HCT116 (cell line): ENCODE measurements around the gene BICD1. TPM values are rescaled to one million over a fixed set of nuclear protein-coding genes. Genes with fewer than 3 reads are reported as not detected.

Experiments
- ATAC-seq: fragments of 200-7000 bp; cut with Tn5 transposase; 2 replicates; pipeline ENCODE4 v1.9.1; 2020; ENCODE audit warnings: mild to moderate bottlenecking, moderate library complexity
- BruUV-seq: library from RNA; stranded (reverse); fragments of 400-500 nt; replicated peaks from 2 replicates; lab custom pipeline; 2021; lab: Mats Ljungman, UMichigan
- CTCF ChIA-PET: fragments of 300-600 bp; sonication (Branson Sonifier 250); formaldehyde crosslinking; loops from one replicate; lab custom pipeline; 2021; ENCODE audit warnings: antibody characterized with exemption; lab: Charles Lee
- POLR2A ChIA-PET: fragments of 300-600, 350-600 bp; sonication (Branson Sonifier 250); formaldehyde crosslinking; loops from one replicate; lab custom pipeline; 2021; ENCODE audit warnings: antibody characterized with exemption; lab: Charles Lee
- RAD21 ChIA-PET, 2 experiments: fragments of 300-600 bp; sonication (Branson Sonifier 250); formaldehyde crosslinking; loops; one replicate each; lab custom pipeline; 2023; ENCODE audit warnings: low total read pairs in 2 of 2; ENCODE audit not compliant: uncharacterized antibody in 2 of 2, unreplicated experiment in 2 of 2, low non-redundant PET in 1 of 2; lab: Charles Lee
- DNase-seq: peaks from one replicate; pipeline ENCODE4 v3.0.0-alpha.2; 2010; ENCODE audit warnings: low read depth, low spot score
- H2AFZ ChIP-seq: fragments of 200-600 bp; shearing (Covaris generic), sonication (generic); 2 replicates; pipeline ENCODE4 v1.6.1; 2017; ENCODE audit warnings: low read depth, mixed run types, mixed read lengths, antibody characterized with exemption, low read length; ENCODE audit not compliant: poor library complexity, severe bottlenecking
- H3K27ac ChIP-seq: 2 replicates; pipeline ENCODE4 v1.5.1; 2012; ENCODE audit warnings: low read depth, low read length
- H3K27me3 ChIP-seq: fragments of 200-600 bp; sonication (generic); 2 replicates; pipeline ENCODE4 v1.6.1; 2016; ENCODE audit warnings: mixed run types, low read length, mixed read lengths; ENCODE audit not compliant: insufficient read depth
- H3K36me3 ChIP-seq, 2 experiments: fragments of 200-500 bp in 1 of 2; fragments of 200-600 bp in 1 of 2; sonication (Bioruptor generic) in 1 of 2; sonication (generic) in 1 of 2; 2 replicates each; pipeline versions ENCODE4 v1.5.1 to v1.6.1; 2014 to 2016; ENCODE audit warnings: low read length in 2 of 2, inconsistent platforms in 1 of 2, mixed read lengths in 1 of 2, mixed run types in 1 of 2; ENCODE audit not compliant: insufficient read depth in 2 of 2, control insufficient read depth in 1 of 2
- H3K4me1 ChIP-seq, 2 experiments: fragments of 200-600 bp in 1 of 2; sonication (generic) in 1 of 2; 2 replicates each; pipeline versions ENCODE4 v1.5.1 to v1.6.1; 2012 to 2017; ENCODE audit warnings: low read length in 2 of 2, inconsistent platforms in 1 of 2, mild to moderate bottlenecking in 1 of 2, mixed read lengths in 1 of 2, mixed run types in 1 of 2, moderate library complexity in 1 of 2; ENCODE audit not compliant: insufficient read depth in 2 of 2, control insufficient read depth in 1 of 2
- H3K4me2 ChIP-seq: fragments of 200-600 bp; sonication (generic); 2 replicates; pipeline ENCODE4 v1.6.1; 2017; ENCODE audit warnings: mixed run types, low read length, mixed read lengths
- H3K4me3 ChIP-seq, 2 experiments: fragments of 200-600 bp in 1 of 2; sonication (generic) in 1 of 2; replicated peaks in 1 of 2; 2 replicates each; pipeline ENCODE4 v1.5.1; 2011 to 2016; ENCODE audit warnings: low read length in 2 of 2, control low read depth in 1 of 2, low read depth in 1 of 2, mild to moderate bottlenecking in 1 of 2, mixed read lengths in 1 of 2, mixed run types in 1 of 2
- H3K79me2 ChIP-seq: fragments of 200-600 bp; sonication (generic); 2 replicates; pipeline ENCODE4 v1.6.1; 2017; ENCODE audit warnings: mild to moderate bottlenecking, mixed run types, low read length, moderate library complexity, mixed read lengths; ENCODE audit not compliant: insufficient read depth
- H3K9ac ChIP-seq: fragments of 200-600 bp; sonication (generic); 2 replicates; pipeline ENCODE4 v1.6.1; 2016; ENCODE audit warnings: low read length, mixed read lengths
- H3K9me2 ChIP-seq: fragments of 200-600 bp; sonication (generic), shearing (Covaris generic); 2 replicates; pipeline ENCODE4 v1.6.1; 2017; ENCODE audit warnings: mixed run types, mild to moderate bottlenecking, moderate library complexity; ENCODE audit not compliant: insufficient read depth
- H3K9me3 ChIP-seq, 2 experiments: fragments of 200-500 bp in 1 of 2; fragments of 200-600 bp in 1 of 2; sonication (Bioruptor generic) in 1 of 2; sonication (generic) in 1 of 2; 2 replicates each; pipeline ENCODE4 v1.6.1; 2014 to 2017; ENCODE audit warnings: low read length in 2 of 2, mixed read lengths in 2 of 2, inconsistent platforms in 1 of 2, low read depth in 1 of 2, mild to moderate bottlenecking in 1 of 2, mixed run types in 1 of 2, moderate library complexity in 1 of 2; ENCODE audit not compliant: control insufficient read depth in 1 of 2, insufficient read depth in 1 of 2
- H4K20me1 ChIP-seq: fragments of 200-600 bp; sonication (generic), shearing (Covaris generic); 2 replicates; pipeline ENCODE4 v1.6.1; 2017; ENCODE audit warnings: mixed run types, mild to moderate bottlenecking, moderate library complexity; ENCODE audit not compliant: insufficient read depth
- CBX3 ChIP-seq: IDR thresholded peaks from 2 replicates; pipeline ENCODE4 v1.6.1; 2012; ENCODE audit warnings: low read depth
- EGR1 ChIP-seq: IDR thresholded peaks from 2 replicates; pipeline ENCODE4 v1.6.1; 2012; ENCODE audit warnings: low read depth
- ELF1 ChIP-seq: IDR thresholded peaks from 2 replicates; pipeline ENCODE4 v1.6.1; 2012; ENCODE audit warnings: low read depth, borderline replicate concordance
- EZH2 ChIP-seq: fragments of 200-600 bp; sonication (generic); IDR thresholded peaks from 2 replicates; pipeline ENCODE4 v1.6.1; 2017; ENCODE audit warnings: antibody characterized with exemption, mixed run types
- FOSL1 ChIP-seq: IDR thresholded peaks from 2 replicates; pipeline ENCODE4 v1.6.1; 2012; ENCODE audit warnings: low read depth
- JUND ChIP-seq: IDR thresholded peaks from 2 replicates; pipeline ENCODE4 v1.6.1; 2012
- POLR2A ChIP-seq: IDR thresholded peaks from 2 replicates; pipeline ENCODE4 v1.7.0; 2011; ENCODE audit warnings: borderline replicate concordance; ENCODE audit not compliant: insufficient read depth, insufficient read length; ENCODE audit errors: extremely low read depth
- POLR2AphosphoS5 ChIP-seq: IDR thresholded peaks from 2 replicates; pipeline ENCODE4 v1.6.1; 2011; ENCODE audit warnings: mild to moderate bottlenecking, low read depth, low read length, moderate library complexity
- RAD21 ChIP-seq: IDR thresholded peaks from 2 replicates; pipeline ENCODE4 v1.6.1; 2012; ENCODE audit warnings: low read depth, mild to moderate bottlenecking
- REST ChIP-seq: IDR thresholded peaks from 2 replicates; pipeline ENCODE4 v1.6.1; 2012; ENCODE audit warnings: low read depth
- SIN3A ChIP-seq: IDR thresholded peaks from 2 replicates; pipeline ENCODE4 v1.6.1; 2012; ENCODE audit warnings: low read depth
- SP1 ChIP-seq: IDR thresholded peaks from 2 replicates; pipeline ENCODE4 v1.6.1; 2012; ENCODE audit warnings: low read depth
- SRF ChIP-seq: IDR thresholded peaks from 2 replicates; pipeline ENCODE4 v1.6.1; 2012; ENCODE audit warnings: low read depth
- YY1 ChIP-seq: IDR thresholded peaks from 2 replicates; pipeline ENCODE4 v1.6.1; 2011; ENCODE audit warnings: low read length, low read depth, moderate library complexity, mild to moderate bottlenecking; ENCODE audit not compliant: insufficient replicate concordance; ENCODE audit errors: extremely low read depth
- ZFX ChIP-seq: fragments of 450-650 bp; IDR thresholded peaks from 2 replicates; pipeline ENCODE4 v1.6.1; 2017
- ZNF274 ChIP-seq: fragments of 200-500 bp; sonication (Bioruptor generic); IDR thresholded peaks from 2 replicates; pipeline ENCODE4 v1.6.1; 2014; ENCODE audit warnings: mild to moderate bottlenecking, low read depth, low read length, inconsistent platforms
- intact Hi-C: fragments of 100-400 bp; cut with micrococcal nuclease; formaldehyde crosslinking; loops from 2 replicates; pipeline ENCODE4 v1.10.0; 2022
- total RNA-seq: library from RNA; stranded (reverse); gene quantifications from one replicate; pipeline ENCODE4 v1.2.1, GENCODE V29; 2021; ENCODE audit not compliant: unreplicated experiment
- TF ChIP-seq, protein P1 (sequence below): IDR thresholded peaks from 2 replicates; pipeline ENCODE4 v1.6.1; 2012
- TF ChIP-seq, protein P2 (sequence below): IDR thresholded peaks from 2 replicates; pipeline ENCODE4 v1.6.1; 2012
- TF ChIP-seq, protein P3 (sequence below), 3 experiments: fragments of 200-600 bp in 1 of 3; sonication (generic) in 1 of 3; IDR thresholded peaks in 2 of 3; conservative IDR thresholded peaks in 1 of 3; 2 replicates each; pipeline ENCODE4 v1.5.1; 2012 to 2017; ENCODE audit warnings: low read depth in 2 of 3, low read length in 2 of 3, antibody characterized with exemption in 1 of 3, borderline replicate concordance in 1 of 3, control low read depth in 1 of 3, mild to moderate bottlenecking in 1 of 3, mixed read lengths in 1 of 3, mixed run types in 1 of 3, moderate library complexity in 1 of 3; ENCODE audit not compliant: insufficient read depth in 1 of 3

Gene BICD1
- total RNA-seq, 1 experiment from 2014 or later: 32.5 TPM

DNA sequence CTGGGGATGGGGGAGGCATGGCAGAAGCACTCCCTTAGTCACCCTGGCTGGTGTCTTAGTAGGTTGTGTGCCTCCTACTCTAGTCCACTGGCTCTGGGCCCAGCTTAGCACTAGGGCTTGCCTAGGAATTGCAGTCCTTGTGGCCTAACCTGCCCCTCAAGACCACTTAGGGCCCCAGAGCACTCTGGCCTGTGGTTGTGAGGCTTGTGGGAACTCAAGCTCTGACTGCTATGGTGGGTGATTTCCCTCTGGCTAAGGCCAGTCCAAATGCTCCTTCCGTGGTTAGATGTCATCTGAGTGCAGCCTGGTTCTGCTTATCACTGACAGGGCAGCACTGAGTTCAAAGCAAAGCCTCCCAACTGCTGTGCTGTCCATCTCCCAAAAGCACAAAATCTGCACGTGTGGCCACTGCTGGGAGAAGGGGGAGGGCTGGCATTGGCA is 312.9 kb downstream of the BICD1 start:
- Histone ChIP-seq H3K36me3 (no peaks in the 10 kb centered on the region), H3K79me2 (peaks cover 8% of the 10 kb centered on the region; the same call in 1 of the 2 replicates), H3K9me3 (no peaks in the 10 kb centered on the region), H3K4me2 (peak overlapping the region; percentile 20; the same call in 1 of the 2 replicates), H3K4me3 (no peak overlapping the region), H3K27me3 (no peaks in the 10 kb centered on the region), H3K9ac (no peak overlapping the region), H3K27ac (no peak overlapping the region), H2AFZ (no peak overlapping the region), H3K4me1 (peaks cover 11 to 19% of the 10 kb centered on the region in 2 experiments), H4K20me1 (no peaks in the 10 kb centered on the region), H3K9me2 (no peaks in the 10 kb centered on the region)
- intact Hi-C loops: no loop called here
- ChIA-PET CTCF (no interaction called here), POLR2A (no interaction called here), RAD21 (no interaction called here)
- BruUV-seq: no TSS peak
- TF ChIP-seq ZNF274: no peak
- TF ChIP-seq ZFX: no peak
- TF ChIP-seq YY1: no peak
- no peak for TF ChIP-seq FOSL1
- TF ChIP-seq, protein P1, sequence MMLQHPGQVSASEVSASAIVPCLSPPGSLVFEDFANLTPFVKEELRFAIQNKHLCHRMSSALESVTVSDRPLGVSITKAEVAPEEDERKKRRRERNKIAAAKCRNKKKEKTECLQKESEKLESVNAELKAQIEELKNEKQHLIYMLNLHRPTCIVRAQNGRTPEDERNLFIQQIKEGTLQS: no peak
- no peak for TF ChIP-seq SP1
- no peak for TF ChIP-seq SIN3A
- TF ChIP-seq POLR2AphosphoS5: no peak
- TF ChIP-seq EZH2: no peak
- no peak for TF ChIP-seq POLR2A
- no peak for TF ChIP-seq RAD21
- no peak for TF ChIP-seq REST
- no peak for TF ChIP-seq ELF1
- TF ChIP-seq, protein P2, sequence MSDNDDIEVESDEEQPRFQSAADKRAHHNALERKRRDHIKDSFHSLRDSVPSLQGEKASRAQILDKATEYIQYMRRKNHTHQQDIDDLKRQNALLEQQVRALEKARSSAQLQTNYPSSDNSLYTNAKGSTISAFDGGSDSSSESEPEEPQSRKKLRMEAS: no peak
- TF ChIP-seq CBX3: no peak
- no peak for TF ChIP-seq SRF
- TF ChIP-seq, protein P3, sequence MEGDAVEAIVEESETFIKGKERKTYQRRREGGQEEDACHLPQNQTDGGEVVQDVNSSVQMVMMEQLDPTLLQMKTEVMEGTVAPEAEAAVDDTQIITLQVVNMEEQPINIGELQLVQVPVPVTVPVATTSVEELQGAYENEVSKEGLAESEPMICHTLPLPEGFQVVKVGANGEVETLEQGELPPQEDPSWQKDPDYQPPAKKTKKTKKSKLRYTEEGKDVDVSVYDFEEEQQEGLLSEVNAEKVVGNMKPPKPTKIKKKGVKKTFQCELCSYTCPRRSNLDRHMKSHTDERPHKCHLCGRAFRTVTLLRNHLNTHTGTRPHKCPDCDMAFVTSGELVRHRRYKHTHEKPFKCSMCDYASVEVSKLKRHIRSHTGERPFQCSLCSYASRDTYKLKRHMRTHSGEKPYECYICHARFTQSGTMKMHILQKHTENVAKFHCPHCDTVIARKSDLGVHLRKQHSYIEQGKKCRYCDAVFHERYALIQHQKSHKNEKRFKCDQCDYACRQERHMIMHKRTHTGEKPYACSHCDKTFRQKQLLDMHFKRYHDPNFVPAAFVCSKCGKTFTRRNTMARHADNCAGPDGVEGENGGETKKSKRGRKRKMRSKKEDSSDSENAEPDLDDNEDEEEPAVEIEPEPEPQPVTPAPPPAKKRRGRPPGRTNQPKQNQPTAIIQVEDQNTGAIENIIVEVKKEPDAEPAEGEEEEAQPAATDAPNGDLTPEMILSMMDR (IDR thresholded peaks at IDR 0.05 in 2 of 3, conservative IDR thresholded peaks at IDR 0.05 in 1 of 3; ENCODE audit: borderline replicate concordance in 1 of 3, insufficient read depth in 1 of 3, low read depth in 2 of 3, low read length in 2 of 3): no peak
- TF ChIP-seq EGR1: no peak
- no peak for TF ChIP-seq JUND
- DNase-seq: no peak
- ATAC-seq: peak; percentile 38
